ENCODE results near the gene CXXC5.

DNA sequence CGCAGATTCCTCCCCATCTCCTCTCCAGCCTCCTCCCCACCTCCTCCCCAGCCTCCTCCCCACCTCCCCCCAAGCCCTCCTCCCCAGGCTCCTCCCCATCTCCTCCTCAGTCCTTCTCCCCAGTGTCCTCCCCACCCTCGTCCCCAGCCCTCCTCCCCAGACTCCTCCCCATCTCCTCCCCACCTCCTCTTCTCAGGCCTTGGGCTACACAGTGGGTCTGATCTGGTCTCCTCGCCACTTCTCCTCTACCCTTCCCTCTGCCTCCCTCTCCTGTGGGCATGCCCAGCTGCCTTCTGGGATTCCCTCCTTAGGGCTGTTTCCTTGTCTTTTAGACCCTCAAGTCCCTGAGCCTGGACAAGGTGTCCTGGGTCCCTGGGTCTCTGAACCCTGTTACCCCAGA is 28.3 kb downstream of the CXXC5 start:
- TF ChIP-seq, protein P1, sequence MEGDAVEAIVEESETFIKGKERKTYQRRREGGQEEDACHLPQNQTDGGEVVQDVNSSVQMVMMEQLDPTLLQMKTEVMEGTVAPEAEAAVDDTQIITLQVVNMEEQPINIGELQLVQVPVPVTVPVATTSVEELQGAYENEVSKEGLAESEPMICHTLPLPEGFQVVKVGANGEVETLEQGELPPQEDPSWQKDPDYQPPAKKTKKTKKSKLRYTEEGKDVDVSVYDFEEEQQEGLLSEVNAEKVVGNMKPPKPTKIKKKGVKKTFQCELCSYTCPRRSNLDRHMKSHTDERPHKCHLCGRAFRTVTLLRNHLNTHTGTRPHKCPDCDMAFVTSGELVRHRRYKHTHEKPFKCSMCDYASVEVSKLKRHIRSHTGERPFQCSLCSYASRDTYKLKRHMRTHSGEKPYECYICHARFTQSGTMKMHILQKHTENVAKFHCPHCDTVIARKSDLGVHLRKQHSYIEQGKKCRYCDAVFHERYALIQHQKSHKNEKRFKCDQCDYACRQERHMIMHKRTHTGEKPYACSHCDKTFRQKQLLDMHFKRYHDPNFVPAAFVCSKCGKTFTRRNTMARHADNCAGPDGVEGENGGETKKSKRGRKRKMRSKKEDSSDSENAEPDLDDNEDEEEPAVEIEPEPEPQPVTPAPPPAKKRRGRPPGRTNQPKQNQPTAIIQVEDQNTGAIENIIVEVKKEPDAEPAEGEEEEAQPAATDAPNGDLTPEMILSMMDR (conservative IDR thresholded peaks at IDR 0.05 in 1 of 2, IDR thresholded peaks at IDR 0.05 in 1 of 2; ENCODE audit: low read depth in 1 of 2, low read length in 2 of 2) = no peak
- TF ChIP-seq EZH2 (IDR thresholded peaks at IDR 0.05; ENCODE audit: low read length, missing control alignments) = no peak
